Keratinocyte (primary cell): ENCODE measurements around the gene SYNDIG1.

Experiments
- CTCF ChIP-seq, 3 experiments: IDR thresholded peaks in 1 of 3; conservative IDR thresholded peaks in 1 of 3; optimal IDR thresholded peaks in 1 of 3; 2 replicates in 2 of 3; 3 replicates in 1 of 3; pipeline versions ENCODE3 to v1.5.1; 2011; ENCODE audit warnings: low read length in 3 of 3, mild to moderate bottlenecking in 3 of 3, moderate library complexity in 2 of 3, control low read depth in 1 of 3, inconsistent platforms in 1 of 3; ENCODE audit not compliant: insufficient read depth in 2 of 3; ENCODE audit errors: extremely low read depth in 1 of 3
- EZH2 ChIP-seq: IDR thresholded peaks from one replicate; pipeline ENCODE4 v1.6.1; 2012; ENCODE audit warnings: inconsistent platforms, mild to moderate bottlenecking, low read length, moderate library complexity

- TF ChIP-seq CTCF (optimal IDR thresholded peaks at IDR 0.05 in 1 of 3, IDR thresholded peaks at IDR 0.05 in 1 of 3, conservative IDR thresholded peaks at IDR 0.05 in 1 of 3; ENCODE audit: extremely low read depth in 1 of 3, insufficient read depth in 2 of 3, low read length in 3 of 3) (no peak), EZH2 (no peak)
These were observed 135.7 kb downstream of the SYNDIG1 start for GRCh38 chr20:24604966-24605665.
